Large intestine (tissue), 3 donors: ENCODE measurements around the gene PPHLN1. TPM values are rescaled to one million over a fixed set of nuclear protein-coding genes. Genes with fewer than 3 reads are reported as not detected.
"Not testable (repeated sequence)": the region's sequence is repeated elsewhere in the genome, so short reads cannot be mapped to it uniquely, and the experiment has no call there.

Source experiments
- DNase-seq, 2 donors: peaks; one replicate each; pipeline versions ENCODE4 v3.0.0 to v3.0.0-alpha.2; 2013
- H3K27ac ChIP-seq: one replicate; pipeline ENCODE4 v1.5.1; 2013; ENCODE audit warnings: low read length
- H3K27me3 ChIP-seq: 2 replicates; pipeline ENCODE4 v1.6.1; 2013; ENCODE audit warnings: low read length; ENCODE audit not compliant: control insufficient read depth, insufficient read depth
- H3K36me3 ChIP-seq: 2 replicates; pipeline ENCODE4 v1.6.1; 2013; ENCODE audit warnings: low read length; ENCODE audit not compliant: control insufficient read depth, insufficient read depth
- H3K4me1 ChIP-seq: one replicate; pipeline ENCODE4 v1.6.1; 2013; ENCODE audit warnings: low read length; ENCODE audit not compliant: control insufficient read depth, insufficient read depth
- H3K4me3 ChIP-seq: one replicate; pipeline ENCODE4 v1.5.1; 2013; ENCODE audit warnings: low read length
- H3K9me3 ChIP-seq: one replicate; pipeline ENCODE4 v1.6.1; 2013; ENCODE audit warnings: mild to moderate bottlenecking, low read depth, low read length, moderate library complexity; ENCODE audit not compliant: control insufficient read depth
- WGBS: methylation state at CpG from one replicate; pipeline ENCODE4 v1.1.5; 2013; ENCODE audit warnings: low lambda C conversion rate; ENCODE audit not compliant: insufficient coverage; 5-methylcytosine and 5-hydroxymethylcytosine counted together
- polyA plus RNA-seq: library from polyadenylated mRNA; unstranded; fragments of 120-200 nt; gene quantifications from one replicate; pipeline ENCODE4 v1.2.1, GENCODE V29; 2013

The PPHLN1 gene
- polyA plus RNA-seq, 1 donor: 56.6 TPM

- no peak for DNase-seq
- WGBS: 47% methylated on average over 3 of the region's 9 CpGs
Observed at GRCh38 chr12:42364692-42365091, 38.7 kb downstream of the PPHLN1 start.

DNA sequence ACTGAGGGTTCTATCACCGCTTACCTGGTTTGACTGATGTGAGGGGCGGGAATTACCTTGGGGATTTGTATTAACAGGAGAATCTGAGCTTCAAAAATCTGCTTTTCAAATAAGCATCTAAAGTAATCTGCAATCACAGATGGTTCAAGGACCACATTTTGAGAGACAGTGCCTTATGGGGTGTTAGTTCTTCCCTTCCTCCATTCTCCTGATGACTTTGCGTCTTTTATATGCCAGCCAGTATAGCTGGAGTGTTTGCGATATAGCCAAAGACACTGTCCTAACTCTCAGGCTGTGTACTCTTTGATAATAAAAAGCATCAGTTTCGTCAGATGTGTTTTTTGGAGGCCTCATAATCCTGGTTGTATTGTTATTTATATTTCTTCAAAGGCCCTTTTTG lies 39.5 kb downstream of the PPHLN1 start:
- no peak overlapping the region for H3K27ac ChIP-seq
- peaks cover 3% of the 10 kb centered on the region for H3K4me1 ChIP-seq
- peaks cover 5% of the 10 kb centered on the region for H3K36me3 ChIP-seq
- no peaks in the 10 kb centered on the region for H3K27me3 ChIP-seq
- H3K4me3 ChIP-seq: no peak overlapping the region
- 100% methylated on average over 1 of the region's 5 CpGs for WGBS
- no peaks in the 10 kb centered on the region for H3K9me3 ChIP-seq
- DNase-seq: no peak

More at GRCh38 chr12:42364692-42365091, 38.7 kb downstream of the PPHLN1 start:
- Histone ChIP-seq H3K9me3 (no peaks in the 10 kb centered on the region), H3K27me3 (no peaks in the 10 kb centered on the region), H3K4me1 (peaks cover 3% of the 10 kb centered on the region), H3K27ac (no peak overlapping the region), H3K36me3 (peaks cover 3% of the 10 kb centered on the region), H3K4me3 (no peak overlapping the region)

- no peak for DNase-seq
- Histone ChIP-seq H3K27ac (no peak overlapping the region), H3K27me3 (no peaks in the 10 kb centered on the region), H3K4me1 (no peaks in the 10 kb centered on the region), H3K9me3 (no peaks in the 10 kb centered on the region), H3K4me3 (no peak overlapping the region), H3K36me3 (peaks cover 5% of the 10 kb centered on the region)
- WGBS: no CpG with 5 or more reads among the region's 4 CpGs
Observed at GRCh38 chr12:42370013-42370412, 44.0 kb downstream of the PPHLN1 start.

DNA sequence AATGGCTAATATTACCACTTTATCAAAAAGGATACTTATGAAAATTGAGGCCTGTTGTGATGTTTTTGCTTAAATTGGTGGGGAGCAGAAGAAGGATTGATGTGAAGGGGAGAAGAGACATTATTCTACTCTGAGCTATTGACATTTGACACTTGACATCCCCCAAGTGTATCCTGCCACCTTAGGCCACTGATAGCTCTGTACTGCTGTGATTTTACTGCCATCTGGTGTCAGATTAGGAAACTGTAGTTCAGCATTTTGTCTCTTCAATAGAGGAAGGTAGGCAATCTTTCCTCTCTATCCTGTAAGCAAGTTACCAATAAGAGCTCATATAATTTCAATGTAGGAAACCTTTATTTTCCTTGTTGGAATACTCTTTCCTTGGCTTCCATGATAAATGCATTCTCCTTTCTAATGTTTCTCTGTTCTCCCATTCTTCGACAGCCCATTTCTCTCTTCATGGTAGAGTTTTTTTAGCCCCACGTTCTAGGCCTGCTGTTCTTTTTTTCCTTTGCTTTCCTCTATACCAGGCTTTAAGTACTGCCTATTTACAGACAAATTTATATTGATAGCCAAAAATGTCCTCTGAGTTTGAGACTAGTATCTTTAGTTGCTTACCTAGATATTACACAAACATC lies 46.3 kb downstream of the PPHLN1 start:
- H3K4me3 ChIP-seq: no peak overlapping the region
- DNase-seq: peak; percentile 13 to 30
- WGBS: 86% methylated on average over 2 of the region's 2 CpGs
- no peak overlapping the region for H3K27ac ChIP-seq
- no peaks in the 10 kb centered on the region for H3K4me1 ChIP-seq
- H3K9me3 ChIP-seq: no peaks in the 10 kb centered on the region
- H3K36me3 ChIP-seq: peaks cover 20% of the 10 kb centered on the region
- H3K27me3 ChIP-seq: no peaks in the 10 kb centered on the region

- DNase-seq: no peak
- Histone ChIP-seq H3K4me3 (no peak overlapping the region), H3K4me1 (no peaks in the 10 kb centered on the region), H3K27ac (no peak overlapping the region), H3K36me3 (peaks cover 22% of the 10 kb centered on the region), H3K9me3 (no peaks in the 10 kb centered on the region), H3K27me3 (no peaks in the 10 kb centered on the region)
Observed at GRCh38 chr12:42373669-42374068, 47.7 kb downstream of the PPHLN1 start.

- H3K4me1 ChIP-seq: no peaks in the 10 kb centered on the region
- no peak overlapping the region for H3K4me3 ChIP-seq
- H3K9me3 ChIP-seq: no peaks in the 10 kb centered on the region
- no peak for DNase-seq
- no CpG with 5 or more reads among the region's 1 CpG for WGBS
- H3K27ac ChIP-seq: no peak overlapping the region
- peaks cover 17% of the 10 kb centered on the region for H3K36me3 ChIP-seq
- H3K27me3 ChIP-seq: no peaks in the 10 kb centered on the region
Observed at GRCh38 chr12:42380733-42381132, 54.8 kb downstream of the PPHLN1 start.

DNA sequence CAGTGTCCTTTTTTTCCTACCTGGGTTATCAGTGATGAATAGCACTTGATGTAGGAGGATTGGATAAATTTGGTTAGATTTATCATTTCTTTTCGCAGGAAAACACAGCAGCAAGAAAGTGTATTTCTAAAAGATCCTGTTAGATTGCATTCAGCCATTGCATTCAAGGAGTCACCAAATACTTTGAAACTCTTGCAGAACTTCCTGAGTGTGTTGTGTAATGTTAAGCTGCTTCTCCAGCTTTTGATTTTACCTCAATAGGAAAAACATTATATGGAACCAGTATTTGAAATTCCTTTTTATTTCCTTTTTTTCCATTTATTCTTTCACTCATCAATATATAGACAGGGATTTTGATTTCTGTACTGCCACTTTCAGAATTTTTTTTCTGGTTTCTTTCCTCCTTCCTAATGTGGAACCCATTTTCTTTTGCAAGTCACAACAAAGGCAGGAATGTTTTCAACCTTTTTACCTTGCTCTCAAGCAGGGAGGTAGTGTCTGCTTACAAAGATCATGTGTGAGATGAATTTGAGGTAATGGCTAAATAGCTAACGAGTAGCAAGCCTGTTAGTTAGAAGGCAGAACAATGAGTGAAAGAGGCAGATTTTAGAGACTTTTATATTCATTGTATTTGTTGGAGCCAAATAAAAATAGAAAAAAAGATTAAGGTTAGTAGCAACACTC lies 56.2 kb downstream of the PPHLN1 start:
- no peak for DNase-seq
- no peaks in the 10 kb centered on the region for H3K27me3 ChIP-seq
- peaks cover 7% of the 10 kb centered on the region for H3K36me3 ChIP-seq
- H3K27ac ChIP-seq: no peak overlapping the region
- no peak overlapping the region for H3K4me3 ChIP-seq
- no peaks in the 10 kb centered on the region for H3K4me1 ChIP-seq
- no peaks in the 10 kb centered on the region for H3K9me3 ChIP-seq
- 100% methylated on average over 1 of the region's 2 CpGs for WGBS

DNA sequence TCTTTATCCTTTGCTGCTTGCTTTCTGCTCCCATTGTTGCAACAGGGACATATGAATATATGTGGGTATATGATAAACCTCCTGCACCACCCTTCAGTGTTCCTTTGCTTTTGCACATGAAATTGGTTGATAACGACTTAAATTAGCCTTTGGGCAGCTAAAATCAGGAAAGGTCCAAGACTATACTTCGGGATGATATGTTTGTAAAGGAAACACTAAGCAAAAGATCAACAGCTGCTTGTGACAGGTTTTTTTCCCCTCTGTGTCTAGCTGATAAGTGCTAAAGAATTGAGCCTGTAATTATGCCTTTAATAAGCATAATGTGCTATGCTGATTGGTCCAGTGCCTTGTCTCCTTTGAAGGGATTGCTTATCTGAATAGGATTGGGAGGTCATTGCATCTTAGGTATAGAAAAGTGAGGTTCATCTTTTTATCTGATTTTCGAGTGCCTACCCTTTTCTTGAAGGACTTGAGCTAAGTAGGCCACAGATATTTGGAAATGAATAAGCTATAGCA lies 59.4 kb downstream of the PPHLN1 start:
- no peaks in the 10 kb centered on the region for H3K27me3 ChIP-seq

GRCh38 chr12:42386308-42386707 lies 60.3 kb downstream of the PPHLN1 start:
- no peaks in the 10 kb centered on the region for H3K27me3 ChIP-seq
- no peaks in the 10 kb centered on the region for H3K4me1 ChIP-seq
- peaks cover 26% of the 10 kb centered on the region for H3K36me3 ChIP-seq
- H3K9me3 ChIP-seq: no peaks in the 10 kb centered on the region
- no peak overlapping the region for H3K4me3 ChIP-seq
- 20% methylated on average over 2 of the region's 2 CpGs for WGBS
- no peak overlapping the region for H3K27ac ChIP-seq
- DNase-seq: no peak

More for the DNA sequence above, 59.4 kb downstream of the PPHLN1 start:
- DNase-seq: no peak
- Histone ChIP-seq H3K27ac (no peak overlapping the region), H3K9me3 (no peaks in the 10 kb centered on the region), H3K36me3 (peaks cover 23% of the 10 kb centered on the region), H3K4me1 (no peaks in the 10 kb centered on the region), H3K4me3 (no peak overlapping the region)
- 75% methylated on average over 2 of the region's 3 CpGs for WGBS

- WGBS: no CpG with 5 or more reads among the region's 5 CpGs
- not testable (repeated sequence) for DNase-seq, H3K27me3 ChIP-seq, H3K27ac ChIP-seq, H3K9me3 ChIP-seq, H3K4me1 ChIP-seq, H3K4me3 ChIP-seq
- peaks cover 26% of the 10 kb centered on the region for H3K36me3 ChIP-seq
Observed at GRCh38 chr12:42388086-42388485, 62.1 kb downstream of the PPHLN1 start.

DNA sequence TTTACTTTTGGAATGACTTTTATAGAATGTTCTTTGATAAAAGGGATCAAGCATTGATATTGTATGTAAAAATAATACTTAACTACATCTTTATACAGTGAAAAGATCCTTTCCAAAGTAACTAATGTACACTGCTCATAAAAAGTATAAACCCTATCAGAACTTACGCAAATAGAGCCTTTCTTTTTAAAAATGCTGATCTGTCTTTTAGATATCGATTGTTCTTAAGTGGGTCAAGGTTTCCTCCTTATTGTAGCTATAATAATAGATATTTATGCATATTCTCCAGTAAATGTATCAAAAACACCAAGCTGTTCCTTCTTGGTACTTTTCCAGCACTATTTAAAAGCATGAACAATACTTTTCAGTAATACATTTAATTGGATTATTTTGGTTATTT lies 68.5 kb downstream of the PPHLN1 start:
- Histone ChIP-seq H3K9me3 (no peaks in the 10 kb centered on the region), H3K27ac (no peak overlapping the region), H3K4me3 (no peak overlapping the region), H3K4me1 (no peaks in the 10 kb centered on the region), H3K36me3 (peaks cover 14% of the 10 kb centered on the region), H3K27me3 (no peaks in the 10 kb centered on the region)
- DNase-seq: no peak
- WGBS: 92% methylated on average over 2 of the region's 2 CpGs
